ENCODE measurements around the gene OAS1. TPM values are rescaled to one million over a fixed set of nuclear protein-coding genes. Genes with fewer than 3 reads are reported as not detected.

The OAS1 gene
- total and polyA plus RNA-seq, 9 of the 15 experiments (the other 6 are each of a cell fraction or from before 2014, with no cell fraction given), result 0.06 to 0.25 TPM; not detected in 7

DNA sequence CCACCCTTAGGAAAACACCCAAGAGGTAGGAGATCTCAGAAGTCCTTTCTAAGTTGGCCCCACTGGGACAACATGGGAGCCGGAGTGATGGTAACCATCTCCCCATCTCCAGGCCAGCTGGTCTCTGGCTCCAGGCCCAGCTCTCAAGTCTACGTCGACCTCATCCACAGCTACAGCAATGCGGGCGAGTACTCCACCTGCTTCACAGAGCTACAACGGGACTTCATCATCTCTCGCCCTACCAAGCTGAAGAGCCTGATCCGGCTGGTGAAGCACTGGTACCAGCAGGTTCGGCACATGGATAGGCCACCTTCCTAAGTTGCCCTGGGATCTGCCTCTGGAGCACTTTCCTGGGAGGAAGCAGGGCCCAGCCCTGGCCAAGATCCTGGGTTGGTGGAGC, 60.5 kb downstream of the OAS1 start:
- in situ Hi-C loops (cut with MboI) (no loop called here), intact Hi-C loops (cut with micrococcal nuclease) (no loop called here)
- Histone ChIP-seq H2AFZ (ENCODE audit: low read depth, low read length) (no peak overlapping the region), H3K9me1 (ENCODE audit: control insufficient read depth, insufficient read depth, low read length) (no peaks in the 10 kb centered on the region), H3K9ac (ENCODE audit: insufficient read depth in 1 of 2, low read depth in 2 of 2, low read length in 2 of 2) (no peak overlapping the region), H3K4me3 (no peak overlapping the region), H3K9me3 (replicated peaks; ENCODE audit: control insufficient read depth, insufficient read depth, low read depth, low read length) (no peaks in the 10 kb centered on the region), H3K79me2 (ENCODE audit: control insufficient read depth, insufficient read depth, low read length) (no peaks in the 10 kb centered on the region), H3K27me3 (ENCODE audit: control insufficient read depth in 2 of 2, insufficient read depth in 2 of 2, low read length in 2 of 2) (peaks cover 0 to 30% of the 10 kb centered on the region in 2 experiments; a peak in 2 of 5 replicates), H3K27ac (ENCODE audit: extremely low read depth, low read depth, low read length) (no peak overlapping the region), H4K20me1 (replicated peaks; ENCODE audit: control insufficient read depth, insufficient read depth, low read length) (no peaks in the 10 kb centered on the region), H3K4me2 (ENCODE audit: insufficient read depth, low read length) (no peak overlapping the region), H3K36me3 (ENCODE audit: control insufficient read depth, insufficient read depth, low read length) (no peaks in the 10 kb centered on the region), H3K4me1 (replicated peaks in 1 of 2; ENCODE audit: control insufficient read depth in 2 of 2, insufficient read depth in 2 of 2, low read length in 2 of 2) (no peaks in the 10 kb centered on the region)
- WGBS (ENCODE audit: insufficient coverage, low coverage, missing lambda C conversion rate), result 3% methylated on average over 9 of the region's 9 CpGs
- DNase-seq (ENCODE audit: extremely low read depth in 1 of 4, low spot score in 3 of 4) (no peak), FAIRE-seq (no peak), ATAC-seq (no peak)
- TF ChIP-seq MCM7 (IDR thresholded peaks at IDR 0.05), result no peak
- TF ChIP-seq, protein P1, sequence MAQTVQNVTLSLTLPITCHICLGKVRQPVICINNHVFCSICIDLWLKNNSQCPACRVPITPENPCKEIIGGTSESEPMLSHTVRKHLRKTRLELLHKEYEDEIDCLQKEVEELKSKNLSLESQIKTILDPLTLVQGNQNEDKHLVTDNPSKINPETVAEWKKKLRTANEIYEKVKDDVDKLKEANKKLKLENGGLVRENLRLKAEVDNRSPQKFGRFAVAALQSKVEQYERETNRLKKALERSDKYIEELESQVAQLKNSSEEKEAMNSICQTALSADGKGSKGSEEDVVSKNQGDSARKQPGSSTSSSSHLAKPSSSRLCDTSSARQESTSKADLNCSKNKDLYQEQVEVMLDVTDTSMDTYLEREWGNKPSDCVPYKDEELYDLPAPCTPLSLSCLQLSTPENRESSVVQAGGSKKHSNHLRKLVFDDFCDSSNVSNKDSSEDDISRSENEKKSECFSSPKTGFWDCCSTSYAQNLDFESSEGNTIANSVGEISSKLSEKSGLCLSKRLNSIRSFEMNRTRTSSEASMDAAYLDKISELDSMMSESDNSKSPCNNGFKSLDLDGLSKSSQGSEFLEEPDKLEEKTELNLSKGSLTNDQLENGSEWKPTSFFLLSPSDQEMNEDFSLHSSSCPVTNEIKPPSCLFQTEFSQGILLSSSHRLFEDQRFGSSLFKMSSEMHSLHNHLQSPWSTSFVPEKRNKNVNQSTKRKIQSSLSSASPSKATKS (CRISPR knock-in tag; IDR thresholded peaks at IDR 0.05), result no peak
- TF ChIP-seq PHTF2 (CRISPR knock-in tag; IDR thresholded peaks at IDR 0.05), result no peak
- TF ChIP-seq E2F3 (CRISPR knock-in tag; IDR thresholded peaks at IDR 0.05), result no peak
- no peak for TF ChIP-seq HLTF (IDR thresholded peaks at IDR 0.05)
- no peak for TF ChIP-seq ZNF324 (CRISPR knock-in tag; IDR thresholded peaks at IDR 0.05)
- TF ChIP-seq KLF1 (tag; IDR thresholded peaks at IDR 0.05), result no peak
- CTCF ChIA-PET (ENCODE audit: low intra/inter-chr PET ratio), result no interaction called here
- BruUV-seq (replicated peaks), result no TSS peak
- POLR2A ChIA-PET, result interaction anchor here (0.6 kb wide), 1 partner anchor 58 kb away, joined by 3 read pairs; no protein-coding TSS in a partner anchor
